HFFc6 (cell line): ENCODE measurements around the gene TENM3. TPM values are rescaled to one million over a fixed set of nuclear protein-coding genes. Genes with fewer than 3 reads are reported as not detected.
A peak's percentile ranks its signal among the peaks of the same experiment; 100 is the strongest.

Experiments used
- DNase-seq: peaks from one replicate; pipeline ENCODE4 v3.0.0-alpha.2; 2018
- H3K27ac Mint-ChIP-seq: 2 replicates; pipeline ENCODE4 v1.8.0; 2020; ENCODE audit warnings: mild to moderate bottlenecking, mixed read lengths
- H3K27me3 Mint-ChIP-seq: 2 replicates; pipeline ENCODE4 v1.8.0; 2021; ENCODE audit warnings: mild to moderate bottlenecking, moderate library complexity, mixed read lengths; ENCODE audit not compliant: insufficient read depth
- H3K36me3 Mint-ChIP-seq: 2 replicates; pipeline ENCODE4 v1.8.0; 2021; ENCODE audit warnings: low read depth, mixed read lengths
- H3K4me1 Mint-ChIP-seq: 2 replicates; pipeline ENCODE4 v1.8.0; 2020; ENCODE audit warnings: low read depth, mixed read lengths
- H3K4me3 Mint-ChIP-seq: 2 replicates; pipeline ENCODE4 v1.8.0; 2020; ENCODE audit warnings: mild to moderate bottlenecking, moderate library complexity, mixed read lengths
- H3K9me3 Mint-ChIP-seq: 2 replicates; pipeline ENCODE4 v1.8.0; 2020; ENCODE audit warnings: mild to moderate bottlenecking, mixed read lengths
- total RNA-seq, 6 experiments: library from RNA; stranded (reverse); fragmentation: NEBNext Ultra II Directional; extraction: Animal tissue kit (Norgen Biotek cat#: 25700); gene quantifications; 2 replicates in 1 of 6; 3 replicates in 5 of 6; pipeline ENCODE4 v1.2.3, GENCODE V29; 2021
- TF ChIP-seq, protein P1 (sequence below): fragments of 200-600 bp; sonication (generic); IDR thresholded peaks from 2 replicates; pipeline ENCODE4 v1.5.0; 2021; ENCODE audit warnings: antibody characterized with exemption, mild to moderate bottlenecking

Gene TENM3
- total RNA-seq, 6 experiments from 2014 or later: 31.1 to 52.1 (median 42.0) TPM

DNA sequence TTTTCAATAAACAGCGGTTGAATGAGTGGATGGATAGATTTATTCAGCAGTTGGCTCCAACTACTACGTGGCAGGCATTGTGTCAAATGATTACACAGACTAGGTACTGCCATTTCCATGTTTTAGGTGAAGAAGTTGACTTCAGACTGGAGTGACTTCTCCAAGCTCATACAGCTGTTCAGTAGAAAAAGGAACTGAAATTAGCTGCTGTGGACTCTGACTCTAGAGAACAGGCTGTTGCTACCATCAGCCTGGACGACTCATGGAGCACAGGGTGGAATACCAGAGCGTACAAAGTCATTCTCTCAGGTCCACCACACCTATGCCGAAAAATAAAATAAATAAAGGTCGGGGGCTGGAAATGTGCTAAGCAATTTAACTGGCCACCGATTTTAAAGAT is 45.3 kb downstream of the TENM3 start:
- TF ChIP-seq, protein P1, sequence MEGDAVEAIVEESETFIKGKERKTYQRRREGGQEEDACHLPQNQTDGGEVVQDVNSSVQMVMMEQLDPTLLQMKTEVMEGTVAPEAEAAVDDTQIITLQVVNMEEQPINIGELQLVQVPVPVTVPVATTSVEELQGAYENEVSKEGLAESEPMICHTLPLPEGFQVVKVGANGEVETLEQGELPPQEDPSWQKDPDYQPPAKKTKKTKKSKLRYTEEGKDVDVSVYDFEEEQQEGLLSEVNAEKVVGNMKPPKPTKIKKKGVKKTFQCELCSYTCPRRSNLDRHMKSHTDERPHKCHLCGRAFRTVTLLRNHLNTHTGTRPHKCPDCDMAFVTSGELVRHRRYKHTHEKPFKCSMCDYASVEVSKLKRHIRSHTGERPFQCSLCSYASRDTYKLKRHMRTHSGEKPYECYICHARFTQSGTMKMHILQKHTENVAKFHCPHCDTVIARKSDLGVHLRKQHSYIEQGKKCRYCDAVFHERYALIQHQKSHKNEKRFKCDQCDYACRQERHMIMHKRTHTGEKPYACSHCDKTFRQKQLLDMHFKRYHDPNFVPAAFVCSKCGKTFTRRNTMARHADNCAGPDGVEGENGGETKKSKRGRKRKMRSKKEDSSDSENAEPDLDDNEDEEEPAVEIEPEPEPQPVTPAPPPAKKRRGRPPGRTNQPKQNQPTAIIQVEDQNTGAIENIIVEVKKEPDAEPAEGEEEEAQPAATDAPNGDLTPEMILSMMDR: no peak
- Mint-ChIP-seq H3K4me1 (peaks cover 18% of the 10 kb centered on the region), H3K9me3 (no peaks in the 10 kb centered on the region), H3K36me3 (no peaks in the 10 kb centered on the region), H3K27me3 (no peaks in the 10 kb centered on the region), H3K4me3 (no peak overlapping the region), H3K27ac (no peak overlapping the region)
- DNase-seq: no peak

DNA sequence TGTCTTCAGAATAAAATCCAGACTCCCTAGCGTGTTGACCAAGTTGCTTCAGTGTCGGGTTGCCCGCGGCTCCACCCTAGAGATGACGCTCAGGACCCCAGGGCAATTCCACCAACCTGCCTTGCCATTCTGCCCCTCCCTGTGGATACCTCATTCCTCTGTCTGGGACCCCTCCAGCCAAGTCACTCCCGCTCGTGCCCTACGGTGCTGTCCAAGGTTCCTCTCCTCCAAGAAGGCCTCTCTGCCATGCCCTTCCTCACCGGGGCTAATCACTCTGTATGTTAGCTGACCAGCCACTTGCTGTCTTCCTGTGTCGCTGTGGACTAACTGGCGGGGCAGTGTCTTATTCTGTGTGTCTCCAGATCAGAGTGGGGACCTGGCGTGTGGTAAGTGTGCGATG is 46.6 kb downstream of the TENM3 start:
- DNase-seq: no peak
- Mint-ChIP-seq H3K27ac (no peak overlapping the region), H3K4me3 (no peak overlapping the region), H3K36me3 (no peaks in the 10 kb centered on the region), H3K9me3 (no peaks in the 10 kb centered on the region), H3K4me1 (peaks cover 18% of the 10 kb centered on the region), H3K27me3 (no peaks in the 10 kb centered on the region)
- TF ChIP-seq, protein P1: no peak

DNA sequence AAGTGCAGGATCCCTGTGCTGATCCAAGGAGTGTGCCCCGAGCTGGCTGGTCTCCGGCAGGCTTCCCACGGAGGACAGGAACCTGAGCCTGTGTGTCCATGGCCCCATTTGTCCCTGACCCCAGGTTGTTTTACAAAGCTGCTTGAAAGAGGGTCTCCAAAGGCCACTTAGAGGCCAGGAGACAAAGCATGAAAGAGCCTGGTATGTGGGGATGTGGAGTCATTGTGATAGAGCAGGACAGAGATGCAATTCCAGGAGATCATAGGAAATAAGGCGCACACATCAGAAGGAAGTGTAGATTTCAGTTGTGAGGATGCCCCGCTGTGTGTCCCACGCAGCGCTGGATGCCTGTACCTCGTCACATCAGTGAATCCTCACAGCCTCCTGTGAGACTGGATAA is 48.0 kb downstream of the TENM3 start:
- Mint-ChIP-seq H3K9me3 (no peaks in the 10 kb centered on the region), H3K27ac (no peak overlapping the region), H3K27me3 (no peaks in the 10 kb centered on the region), H3K4me1 (peaks cover 8% of the 10 kb centered on the region), H3K4me3 (no peak overlapping the region), H3K36me3 (no peaks in the 10 kb centered on the region)
- no peak for DNase-seq
- TF ChIP-seq, protein P1: no peak

DNA sequence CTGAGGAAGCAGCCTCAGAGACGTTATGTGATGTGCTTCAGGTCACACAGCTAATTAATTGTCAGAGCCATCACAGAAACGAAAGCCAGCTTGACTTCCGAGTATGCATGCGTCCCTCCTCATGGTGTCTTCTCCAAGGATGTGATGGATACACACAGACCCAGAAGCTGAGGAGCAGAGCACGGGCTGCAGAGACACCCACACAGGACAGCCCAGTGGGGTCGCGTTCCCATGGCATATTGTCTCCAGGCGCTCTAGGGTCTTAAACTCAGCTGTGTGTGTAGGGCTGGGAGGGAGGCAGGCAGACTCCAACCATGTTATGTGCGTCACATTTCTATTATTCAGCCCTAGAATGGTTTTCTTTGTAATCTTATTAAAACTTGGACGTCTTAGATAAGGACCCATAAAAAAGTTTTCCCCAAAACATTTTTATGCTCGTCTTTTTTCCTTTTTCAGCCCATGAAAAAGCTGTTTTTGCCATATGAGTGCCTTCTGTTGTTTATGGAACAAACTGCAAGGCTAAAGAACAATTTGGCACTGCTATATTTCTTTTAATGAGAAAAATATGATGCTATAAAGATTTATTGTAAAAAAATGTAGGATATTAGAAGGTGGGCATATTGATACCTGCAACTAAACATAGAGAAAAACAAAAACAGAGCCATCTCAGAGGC is 48.5 kb downstream of the TENM3 start:
- TF ChIP-seq, protein P1: no peak
- no peak for DNase-seq
- H3K27me3 Mint-ChIP-seq: no peaks in the 10 kb centered on the region
- H3K36me3 Mint-ChIP-seq: no peaks in the 10 kb centered on the region
- no peak overlapping the region for H3K27ac Mint-ChIP-seq
- no peaks in the 10 kb centered on the region for H3K9me3 Mint-ChIP-seq
- H3K4me1 Mint-ChIP-seq: peaks cover 8% of the 10 kb centered on the region
- H3K4me3 Mint-ChIP-seq: peak overlapping the region; percentile 39; the same call in 1 of the 2 replicates

DNA sequence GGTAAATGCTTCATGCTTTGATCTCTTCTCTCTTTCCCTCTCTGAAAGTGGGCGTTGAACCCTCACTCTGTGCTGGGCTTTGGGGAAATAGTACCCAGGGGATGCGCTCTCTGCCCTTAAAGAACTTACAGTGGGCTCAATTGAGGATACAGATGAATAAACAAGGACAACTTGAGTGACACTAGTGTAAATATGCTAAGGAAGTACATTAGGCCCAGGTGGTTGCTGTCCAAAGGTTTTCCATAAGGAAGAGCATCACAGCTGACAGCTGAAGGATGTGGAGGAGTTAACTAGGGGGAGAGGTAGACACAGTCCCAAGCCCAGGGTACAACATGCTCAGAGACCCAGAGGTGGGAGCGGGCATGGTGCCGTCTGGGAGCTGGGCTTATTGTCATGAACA is 49.4 kb downstream of the TENM3 start:
- Mint-ChIP-seq H3K9me3 (no peaks in the 10 kb centered on the region), H3K27ac (no peak overlapping the region), H3K4me3 (no peak overlapping the region), H3K36me3 (no peaks in the 10 kb centered on the region), H3K27me3 (no peaks in the 10 kb centered on the region), H3K4me1 (peaks cover 14% of the 10 kb centered on the region)
- no peak for DNase-seq
- TF ChIP-seq, protein P1: no peak
